Activated naive CD8-positive, alpha-beta T cell treated with anti-CD3 and anti-CD28 coated beads, Interleukin-2, amount 10 ng/mL, durations not matched to agents 7 days and 5 days (primary cell): Measurements from ENCODE around the gene APPL2. TPM values are rescaled to one million over a fixed set of nuclear protein-coding genes. Genes with fewer than 3 reads are reported as not detected.
"Not testable (repeated sequence)": the region's sequence is repeated elsewhere in the genome, so short reads cannot be mapped to it uniquely, and the experiment has no call there.

Experiments
- ATAC-seq: fragments of 150-1000 bp; cut with Tn5 transposase; one replicate; pipeline ENCODE4 v1.10.0; 2021; ENCODE audit warnings: low read depth, moderate library complexity
- POLR2A ChIA-PET: fragments of 350-600 bp; sonication (Branson Sonifier 250); formaldehyde crosslinking; loops from one replicate; lab custom pipeline; 2021; ENCODE audit warnings: antibody characterized with exemption; lab: Charles Lee
- DNase-seq: peaks from one replicate; pipeline ENCODE4 v3.0.0; 2021
- H3K27ac Mint-ChIP-seq: one replicate; pipeline ENCODE4 v1.8.0; 2022; ENCODE audit warnings: mild to moderate bottlenecking, mixed read lengths
- H3K27me3 Mint-ChIP-seq: one replicate; pipeline ENCODE4 v1.8.0; 2022; ENCODE audit warnings: mild to moderate bottlenecking, moderate library complexity, mixed read lengths
- H3K36me3 Mint-ChIP-seq: one replicate; pipeline ENCODE4 v1.8.0; 2021; ENCODE audit warnings: mild to moderate bottlenecking, mixed read lengths
- H3K4me1 Mint-ChIP-seq: one replicate; pipeline ENCODE4 v1.8.0; 2021; ENCODE audit warnings: mixed read lengths
- H3K4me3 Mint-ChIP-seq: one replicate; pipeline ENCODE4 v1.8.0; 2022; ENCODE audit warnings: mild to moderate bottlenecking, moderate library complexity, mixed read lengths
- H3K9me3 Mint-ChIP-seq: one replicate; pipeline ENCODE4 v1.8.0; 2021; ENCODE audit warnings: mixed read lengths
- total RNA-seq, 2 experiments: library from RNA; stranded (reverse); gene quantifications; one replicate each; pipeline ENCODE4 v1.2.3, GENCODE V29; 2021

APPL2 gene
- total RNA-seq, 2 experiments from 2014 or later, result 35.0 to 42.8 TPM

- H3K36me3 Mint-ChIP-seq, result no peaks in the 10 kb centered on the region
- no peak overlapping the region for H3K4me3 Mint-ChIP-seq
- peaks cover 23% of the 10 kb centered on the region for H3K27me3 Mint-ChIP-seq
- H3K27ac Mint-ChIP-seq, result no peak overlapping the region
- H3K9me3 Mint-ChIP-seq, result peaks cover 2% of the 10 kb centered on the region
- DNase-seq (no peak), ATAC-seq (no peak)
- H3K4me1 Mint-ChIP-seq, result no peaks in the 10 kb centered on the region
- POLR2A ChIA-PET, result no interaction called here
These were observed 34.8 kb upstream of the APPL2 start for GRCh38 chr12:105270671-105271255.

GRCh38 chr12:105267711-105268110 is 31.7 kb upstream of the APPL2 start:
- H3K27me3 Mint-ChIP-seq, result peaks cover 23% of the 10 kb centered on the region
- H3K36me3 Mint-ChIP-seq, result no peaks in the 10 kb centered on the region
- H3K4me3 Mint-ChIP-seq, result no peak overlapping the region
- H3K9me3 Mint-ChIP-seq, result no peaks in the 10 kb centered on the region
- POLR2A ChIA-PET, result no interaction called here
- H3K27ac Mint-ChIP-seq, result no peak overlapping the region
- H3K4me1 Mint-ChIP-seq, result no peaks in the 10 kb centered on the region
- DNase-seq (no peak), ATAC-seq (no peak)

GRCh38 chr12:105264771-105265170 is 28.8 kb upstream of the APPL2 start:
- no peaks in the 10 kb centered on the region for H3K36me3 Mint-ChIP-seq
- DNase-seq (no peak), ATAC-seq (no peak)
- H3K4me3 Mint-ChIP-seq, result no peak overlapping the region
- no peaks in the 10 kb centered on the region for H3K9me3 Mint-ChIP-seq
- POLR2A ChIA-PET, result interaction anchor here (0.6 kb wide), 1 partner anchor 123 kb away, joined by 3 read pairs; no protein-coding TSS in a partner anchor
- H3K27ac Mint-ChIP-seq, result no peak overlapping the region
- H3K4me1 Mint-ChIP-seq, result no peaks in the 10 kb centered on the region
- peaks cover 33% of the 10 kb centered on the region for H3K27me3 Mint-ChIP-seq

GRCh38 chr12:105262461-105263184 is 26.6 kb upstream of the APPL2 start:
- Mint-ChIP-seq H3K36me3 (no peaks in the 10 kb centered on the region), H3K27me3 (peaks cover 18% of the 10 kb centered on the region), H3K4me1 (no peaks in the 10 kb centered on the region), H3K27ac (no peak overlapping the region), H3K9me3 (no peaks in the 10 kb centered on the region), H3K4me3 (no peak overlapping the region)
- ATAC-seq (no peak), DNase-seq (no peak)
- POLR2A ChIA-PET, result no interaction called here

- no peak for DNase-seq
These were observed 25.0 kb upstream of the APPL2 start for GRCh38 chr12:105261010-105261409.

GRCh38 chr12:105259226-105259625 is 23.3 kb upstream of the APPL2 start:
- POLR2A ChIA-PET, result no interaction called here
- Mint-ChIP-seq H3K4me1 (no peaks in the 10 kb centered on the region), H3K36me3 (no peaks in the 10 kb centered on the region), H3K27me3 (peaks cover 18% of the 10 kb centered on the region), H3K9me3 (peaks cover 1% of the 10 kb centered on the region), H3K4me3 (no peak overlapping the region), H3K27ac (no peak overlapping the region)
- DNase-seq (no peak), ATAC-seq (no peak)

More at GRCh38 chr12:105261010-105261409, 25.0 kb upstream of the APPL2 start:
- POLR2A ChIA-PET, result no interaction called here
- H3K36me3 Mint-ChIP-seq, result no peaks in the 10 kb centered on the region
- H3K27me3 Mint-ChIP-seq, result peaks cover 18% of the 10 kb centered on the region
- H3K27ac Mint-ChIP-seq, result no peak overlapping the region
- peaks cover 1% of the 10 kb centered on the region for H3K9me3 Mint-ChIP-seq
- no peaks in the 10 kb centered on the region for H3K4me1 Mint-ChIP-seq
- H3K4me3 Mint-ChIP-seq, result no peak overlapping the region
- no peak for ATAC-seq

GRCh38 chr12:105257321-105257728 is 21.4 kb upstream of the APPL2 start:
- H3K4me3 Mint-ChIP-seq, result no peak overlapping the region
- H3K27ac Mint-ChIP-seq, result no peak overlapping the region
- DNase-seq (no peak), ATAC-seq (no peak)
- peaks cover 1% of the 10 kb centered on the region for H3K9me3 Mint-ChIP-seq
- no peaks in the 10 kb centered on the region for H3K4me1 Mint-ChIP-seq
- H3K36me3 Mint-ChIP-seq, result no peaks in the 10 kb centered on the region
- POLR2A ChIA-PET, result no interaction called here
- H3K27me3 Mint-ChIP-seq, result peaks cover 15% of the 10 kb centered on the region

GRCh38 chr12:105256921-105257320 is 20.9 kb upstream of the APPL2 start:
- no peak for DNase-seq
- H3K27me3 Mint-ChIP-seq, result peaks cover 12% of the 10 kb centered on the region
- H3K36me3 Mint-ChIP-seq, result no peaks in the 10 kb centered on the region
- POLR2A ChIA-PET, result no interaction called here
- ATAC-seq, result no peak
- peaks cover 1% of the 10 kb centered on the region for H3K9me3 Mint-ChIP-seq
- no peak overlapping the region for H3K4me3 Mint-ChIP-seq
- H3K27ac Mint-ChIP-seq, result no peak overlapping the region
- no peaks in the 10 kb centered on the region for H3K4me1 Mint-ChIP-seq

GRCh38 chr12:105256431-105256830 is 20.5 kb upstream of the APPL2 start:
- H3K9me3 Mint-ChIP-seq, H3K4me3 Mint-ChIP-seq, DNase-seq, H3K27ac Mint-ChIP-seq, ATAC-seq, H3K4me1 Mint-ChIP-seq, H3K27me3 Mint-ChIP-seq, H3K36me3 Mint-ChIP-seq, POLR2A ChIA-PET: not testable (repeated sequence)

- DNase-seq (no peak), ATAC-seq (no peak)
- Mint-ChIP-seq H3K27me3 (peaks cover 5% of the 10 kb centered on the region), H3K27ac (no peak overlapping the region), H3K36me3 (no peaks in the 10 kb centered on the region), H3K4me3 (no peak overlapping the region), H3K4me1 (no peaks in the 10 kb centered on the region), H3K9me3 (peaks cover 1% of the 10 kb centered on the region)
- POLR2A ChIA-PET, result no interaction called here
These were observed 20.0 kb upstream of the APPL2 start for GRCh38 chr12:105256011-105256410.

- no peaks in the 10 kb centered on the region for H3K4me1 Mint-ChIP-seq
- H3K27ac Mint-ChIP-seq, result peak overlapping the region; percentile 55
- peaks cover 1% of the 10 kb centered on the region for H3K9me3 Mint-ChIP-seq
- ATAC-seq (no peak), DNase-seq (no peak)
- H3K36me3 Mint-ChIP-seq, result no peaks in the 10 kb centered on the region
- no peak overlapping the region for H3K4me3 Mint-ChIP-seq
- POLR2A ChIA-PET, result no interaction called here
- H3K27me3 Mint-ChIP-seq, result peaks cover 4% of the 10 kb centered on the region
These were observed 18.0 kb upstream of the APPL2 start for GRCh38 chr12:105253866-105254513.

- Mint-ChIP-seq H3K27ac (no peak overlapping the region), H3K36me3 (no peaks in the 10 kb centered on the region), H3K9me3 (peaks cover 1% of the 10 kb centered on the region), H3K4me1 (no peaks in the 10 kb centered on the region), H3K27me3 (peaks cover 4% of the 10 kb centered on the region), H3K4me3 (no peak overlapping the region)
- POLR2A ChIA-PET, result no interaction called here
- DNase-seq (no peak), ATAC-seq (no peak)
These were observed 16.9 kb upstream of the APPL2 start for GRCh38 chr12:105252901-105253300.

- H3K27me3 Mint-ChIP-seq, H3K36me3 Mint-ChIP-seq, H3K4me3 Mint-ChIP-seq, H3K9me3 Mint-ChIP-seq, H3K27ac Mint-ChIP-seq, ATAC-seq, DNase-seq, H3K4me1 Mint-ChIP-seq, POLR2A ChIA-PET: not testable (repeated sequence)
These were observed 9.9 kb upstream of the APPL2 start for GRCh38 chr12:105245776-105246427.
